WTC11 (cell line): Measurements from ENCODE around the gene GRM8. TPM values are rescaled to one million over a fixed set of nuclear protein-coding genes. Genes with fewer than 3 reads are reported as not detected.

Experiments used
- ATAC-seq: fragments of 200-7000 bp; cut with Tn5 transposase; 2 replicates; pipeline ENCODE4 v1.10.0; 2021; ENCODE audit warnings: mild to moderate bottlenecking, moderate library complexity
- CTCF ChIA-PET: fragments of 300-600 bp; sonication (Branson Sonifier 250); formaldehyde crosslinking; loops from one replicate; lab custom pipeline; 2021; ENCODE audit warnings: antibody characterized with exemption; lab: Charles Lee
- POLR2A ChIA-PET: fragments of 350-600 bp; sonication (Branson Sonifier 250); formaldehyde crosslinking; loops from one replicate; lab custom pipeline; 2021; ENCODE audit warnings: antibody characterized with exemption; lab: Charles Lee
- DNase-seq: peaks from one replicate; pipeline ENCODE4 v3.0.0; 2021; ENCODE audit warnings: low spot score
- H3K27ac Mint-ChIP-seq: 2 replicates; pipeline ENCODE4 v1.8.0; 2021; ENCODE audit warnings: mixed read lengths
- H3K27me3 Mint-ChIP-seq: 2 replicates; pipeline ENCODE4 v1.8.0; 2021; ENCODE audit warnings: low read depth, mild to moderate bottlenecking, moderate library complexity, mixed read lengths
- H3K36me3 Mint-ChIP-seq: 2 replicates; pipeline ENCODE4 v1.8.0; 2021; ENCODE audit warnings: mixed read lengths
- H3K4me1 Mint-ChIP-seq: 2 replicates; pipeline ENCODE4 v1.8.0; 2022; ENCODE audit warnings: mixed read lengths
- H3K4me3 Mint-ChIP-seq: 2 replicates; pipeline ENCODE4 v1.8.0; 2021; ENCODE audit warnings: mild to moderate bottlenecking, moderate library complexity, mixed read lengths
- H3K9me3 Mint-ChIP-seq: 2 replicates; pipeline ENCODE4 v1.8.0; 2021; ENCODE audit warnings: mixed read lengths
- ATF2 ChIP-seq: sonication (generic); formaldehyde crosslinking; IDR thresholded peaks from 2 replicates; pipeline ENCODE4 v1.8.1; 2022; ENCODE audit warnings: low read depth, missing genetic modification reagents, borderline replicate concordance
- CBFB ChIP-seq: sonication (generic); formaldehyde crosslinking; IDR thresholded peaks from 2 replicates; pipeline ENCODE4 v1.8.1; 2022; ENCODE audit warnings: mild to moderate bottlenecking, low read depth, missing genetic modification reagents
- CREB1 ChIP-seq: sonication (generic); formaldehyde crosslinking; IDR thresholded peaks from 2 replicates; pipeline ENCODE4 v1.8.0; 2023; ENCODE audit warnings: mild to moderate bottlenecking, missing genetic modification reagents
- E2F1 ChIP-seq: sonication (generic); formaldehyde crosslinking; IDR thresholded peaks from 2 replicates; pipeline ENCODE4 v1.8.0; 2022; ENCODE audit warnings: mild to moderate bottlenecking, missing genetic modification reagents
- ELF4 ChIP-seq: sonication (generic); formaldehyde crosslinking; IDR thresholded peaks from 2 replicates; pipeline ENCODE4 v1.8.1; 2022; ENCODE audit warnings: low read depth, mild to moderate bottlenecking, moderate library complexity, missing genetic modification reagents
- FOXK1 ChIP-seq: sonication (generic); formaldehyde crosslinking; IDR thresholded peaks from 2 replicates; pipeline ENCODE4 v1.8.0; 2022; ENCODE audit warnings: mild to moderate bottlenecking, moderate library complexity, missing genetic modification reagents
- GRHL2 ChIP-seq: fragments of 250-450 bp; sonication (Bioruptor Pico); IDR thresholded peaks from 2 replicates; pipeline ENCODE4 v1.8.0; 2022; ENCODE audit warnings: mild to moderate bottlenecking, moderate library complexity; ENCODE audit not compliant: insufficient replicate concordance, severe bottlenecking
- IRF1 ChIP-seq: sonication (generic); formaldehyde crosslinking; IDR thresholded peaks from 2 replicates; pipeline ENCODE4 v1.8.0; 2023; ENCODE audit warnings: missing genetic modification reagents
- KAT7 ChIP-seq: sonication (generic); formaldehyde crosslinking; IDR thresholded peaks from 2 replicates; pipeline ENCODE4 v1.8.1; 2023; ENCODE audit warnings: missing genetic modification reagents, mild to moderate bottlenecking, borderline replicate concordance
- MAX ChIP-seq: sonication (generic); formaldehyde crosslinking; IDR thresholded peaks from 2 replicates; pipeline ENCODE4 v1.8.0; 2022; ENCODE audit warnings: mild to moderate bottlenecking, missing genetic modification reagents
- NFE2L1 ChIP-seq: sonication (generic); formaldehyde crosslinking; IDR thresholded peaks from 2 replicates; pipeline ENCODE4 v1.8.1; 2023; ENCODE audit warnings: missing genetic modification reagents
- NFYB ChIP-seq: sonication (generic); formaldehyde crosslinking; conservative IDR thresholded peaks from 2 replicates; pipeline ENCODE4 v1.8.0; 2022; ENCODE audit warnings: low read depth, missing genetic modification reagents
- NR2C2 ChIP-seq: sonication (generic); formaldehyde crosslinking; IDR thresholded peaks from 2 replicates; pipeline ENCODE4 v1.8.0; 2022; ENCODE audit warnings: mild to moderate bottlenecking, missing genetic modification reagents
- RELA ChIP-seq: sonication (generic); formaldehyde crosslinking; IDR thresholded peaks from 2 replicates; pipeline ENCODE4 v1.8.1; 2022; ENCODE audit warnings: missing genetic modification reagents, mild to moderate bottlenecking, borderline replicate concordance
- SMAD3 ChIP-seq: sonication (generic); formaldehyde crosslinking; IDR thresholded peaks from 2 replicates; pipeline ENCODE4 v1.8.0; 2022; ENCODE audit warnings: missing genetic modification reagents, mild to moderate bottlenecking, borderline replicate concordance
- TCF7 ChIP-seq: sonication (generic); formaldehyde crosslinking; IDR thresholded peaks from 2 replicates; pipeline ENCODE4 v1.8.0; 2022; ENCODE audit warnings: mild to moderate bottlenecking, low read depth, missing genetic modification reagents, moderate library complexity
- TEAD1 ChIP-seq: sonication (generic); formaldehyde crosslinking; IDR thresholded peaks from 2 replicates; pipeline ENCODE4 v1.8.0; 2022; ENCODE audit warnings: mild to moderate bottlenecking, missing genetic modification reagents
- ZBTB43 ChIP-seq: sonication (generic); formaldehyde crosslinking; IDR thresholded peaks from 2 replicates; pipeline ENCODE4 v1.8.1; 2023; ENCODE audit warnings: mild to moderate bottlenecking, missing genetic modification reagents
- ZNF138 ChIP-seq: sonication (generic); formaldehyde crosslinking; conservative IDR thresholded peaks from 2 replicates; pipeline ENCODE4 v1.8.1; 2022; ENCODE audit warnings: mild to moderate bottlenecking, moderate library complexity, missing genetic modification reagents
- ZNF425 ChIP-seq: fragments of 250-450 bp; sonication (Bioruptor Pico); conservative IDR thresholded peaks from 2 replicates; pipeline ENCODE4 v1.9.0; 2021; ENCODE audit warnings: mild to moderate bottlenecking
- total RNA-seq: library from RNA; stranded (reverse); gene quantifications from 3 replicates; pipeline ENCODE4 v1.2.3, GENCODE V29; 2021

The GRM8 gene
- total RNA-seq, 1 experiment from 2014 or later: 2.3 TPM

DNA sequence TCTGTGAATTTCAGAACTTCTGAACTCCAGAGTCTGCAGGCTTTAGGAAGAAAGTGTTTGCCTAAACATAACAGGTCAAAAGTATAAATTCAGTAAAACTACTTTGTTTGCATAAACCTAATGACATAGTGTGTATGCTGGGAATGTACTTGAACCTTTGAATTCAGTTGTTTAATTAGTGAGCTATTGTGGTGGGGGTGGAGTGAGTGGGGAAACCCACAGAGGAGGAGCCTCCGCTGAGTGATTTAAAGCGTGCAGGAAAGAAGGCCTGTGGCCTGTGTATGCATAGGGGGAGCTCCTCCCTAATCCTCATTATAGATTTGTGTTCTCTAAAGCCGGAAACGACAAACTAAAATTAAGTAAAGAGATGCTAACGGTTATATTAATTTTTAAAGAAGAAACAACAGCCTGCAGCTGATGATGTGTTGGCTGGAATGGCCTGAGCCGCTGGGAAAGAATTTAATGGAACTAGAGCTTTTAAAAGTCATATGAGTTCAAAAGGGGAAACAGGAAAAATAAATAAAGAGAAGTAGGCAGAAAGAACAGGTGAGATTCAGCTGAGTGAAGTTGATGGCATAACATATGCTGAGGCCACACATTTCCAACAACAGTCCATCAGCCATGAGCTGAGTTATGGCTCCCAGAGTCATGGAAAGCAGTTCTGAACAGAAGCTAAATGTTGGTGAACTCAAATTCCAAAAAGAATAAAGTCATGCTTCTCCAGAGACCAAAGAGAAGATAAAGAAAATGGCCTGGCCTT lies 595.0 kb downstream of the GRM8 start:
- CTCF ChIA-PET: no interaction called here
- ATAC-seq: no peak
- H3K4me1 Mint-ChIP-seq: peaks cover 55% of the 10 kb centered on the region

More for the DNA sequence above, 595.0 kb downstream of the GRM8 start:
- DNase-seq: no peak
- TF ChIP-seq KAT7 (no peak), FOXK1 (CRISPR knock-in tag) (no peak), TCF7 (no peak), NFYB (CRISPR knock-in tag) (no peak), ZNF138 (CRISPR knock-in tag) (no peak), CBFB (no peak), ELF4 (CRISPR knock-in tag) (no peak), NR2C2 (no peak), IRF1 (CRISPR knock-in tag) (no peak), E2F1 (CRISPR knock-in tag) (no peak), SMAD3 (CRISPR knock-in tag) (no peak), RELA (no peak), GRHL2 (CRISPR knock-in tag) (no peak), ZBTB43 (CRISPR knock-in tag) (no peak), CREB1 (CRISPR knock-in tag) (no peak), ATF2 (no peak), ZNF425 (no peak), MAX (no peak), TEAD1 (CRISPR knock-in tag) (no peak), NFE2L1 (CRISPR knock-in tag) (no peak)
- TF ChIP-seq, all 79 proteins: peak for 0
- Mint-ChIP-seq H3K4me3 (no peak overlapping the region), H3K9me3 (no peaks in the 10 kb centered on the region), H3K36me3 (no peaks in the 10 kb centered on the region), H3K27me3 (no peaks in the 10 kb centered on the region), H3K27ac (no peak overlapping the region)
- POLR2A ChIA-PET: interaction anchor here (0.6 kb wide), 1 partner anchor 68 kb away, joined by 3 read pairs; no protein-coding TSS in a partner anchor
